HG03159 (cell line): ENCODE measurements around the gene OGDH.
"Not testable (repeated sequence)": the region's sequence is repeated elsewhere in the genome, so short reads cannot be mapped to it uniquely, and the experiment has no call there.

Source experiments
- ATAC-seq: cut with Tn5 transposase; IDR thresholded peaks from one replicate; pipeline ENCODE4 v1.9.1; 2021; ENCODE audit warnings: mild to moderate bottlenecking, moderate library complexity; ENCODE audit not compliant: unreplicated experiment

OGDH gene

GRCh38 chr7:44703921-44704320, 97.5 kb downstream of the OGDH start:
- ATAC-seq = no peak

GRCh38 chr7:44705434-44705833, 99.0 kb downstream of the OGDH start:
- no peak for ATAC-seq

GRCh38 chr7:44706788-44707557, 100.5 kb downstream of the OGDH start:
- ATAC-seq = no peak

DNA sequence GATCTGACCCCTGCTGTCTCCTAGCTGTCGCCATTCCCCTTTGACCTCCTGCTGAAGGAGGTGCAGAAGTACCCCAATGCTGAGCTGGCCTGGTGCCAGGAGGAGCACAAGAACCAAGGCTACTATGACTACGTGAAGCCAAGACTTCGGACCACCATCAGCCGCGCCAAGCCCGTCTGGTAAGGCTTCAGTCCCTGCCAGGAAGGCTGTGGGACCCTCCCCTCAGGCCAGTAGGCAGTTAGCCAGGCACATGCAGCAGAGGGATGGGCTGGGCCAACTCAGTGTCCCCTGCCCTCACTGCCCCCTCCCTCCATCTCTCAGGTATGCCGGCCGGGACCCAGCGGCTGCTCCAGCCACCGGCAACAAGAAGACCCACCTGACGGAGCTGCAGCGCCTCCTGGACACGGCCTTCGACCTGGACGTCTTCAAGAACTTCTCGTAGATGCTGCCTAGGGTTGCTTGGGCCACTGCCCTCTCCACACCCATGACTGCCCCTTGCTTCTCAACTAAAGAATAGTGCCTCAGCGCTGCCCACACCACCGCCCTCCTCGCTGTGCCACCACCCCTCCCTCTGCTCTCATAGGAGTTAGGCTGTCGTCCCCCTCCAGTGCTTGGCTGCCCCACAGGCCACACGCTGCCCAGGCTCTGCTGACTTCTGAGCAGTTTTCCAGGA, 101.3 kb downstream of the OGDH start:
- ATAC-seq = no peak

GRCh38 chr7:44709011-44709915, 102.8 kb downstream of the OGDH start:
- ATAC-seq = no peak

GRCh38 chr7:44709945-44710596, 103.6 kb downstream of the OGDH start:
- ATAC-seq = no peak

GRCh38 chr7:44711528-44711927, 105.1 kb downstream of the OGDH start:
- ATAC-seq = no peak

DNA sequence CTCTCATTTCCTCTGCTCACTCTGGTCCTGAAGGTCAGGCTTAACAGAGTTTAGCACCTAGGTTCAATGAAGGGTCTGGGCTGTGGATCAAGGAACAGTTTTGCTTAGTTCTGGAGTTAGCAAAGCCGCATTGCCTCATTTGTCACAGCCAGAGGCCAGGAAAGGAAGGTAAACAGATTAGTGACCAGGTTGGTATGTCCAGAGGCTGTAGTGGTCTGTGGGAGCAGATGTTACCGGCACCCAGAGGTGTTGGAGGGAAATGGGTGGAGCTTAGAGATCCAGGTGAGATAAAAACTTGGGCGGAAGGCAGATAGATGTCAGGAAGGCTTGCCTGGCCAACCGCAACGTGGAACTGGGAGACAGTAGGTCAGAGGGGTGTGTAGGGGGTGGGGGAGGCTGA, 105.6 kb downstream of the OGDH start:
- ATAC-seq = no peak

DNA sequence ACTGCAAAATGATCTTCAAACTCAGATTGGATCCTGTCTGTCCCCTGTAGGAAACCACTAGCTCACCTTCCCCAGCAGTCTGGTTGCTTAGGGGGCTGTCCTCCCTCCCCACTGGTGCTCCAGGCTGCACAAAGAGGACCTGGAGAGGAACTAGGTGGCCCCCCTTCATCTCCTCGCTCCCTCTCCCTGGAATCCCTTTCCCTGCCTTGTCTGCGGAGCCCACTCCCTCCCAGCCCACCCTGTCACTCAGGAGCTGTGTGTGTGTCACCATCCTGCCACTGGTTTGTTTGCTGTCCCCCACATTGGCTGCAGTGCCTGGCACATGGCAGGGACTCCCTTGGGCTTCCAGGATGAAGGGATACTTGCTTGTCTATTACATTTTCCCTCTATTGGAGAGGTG, 106.7 kb downstream of the OGDH start:
- no peak for ATAC-seq

DNA sequence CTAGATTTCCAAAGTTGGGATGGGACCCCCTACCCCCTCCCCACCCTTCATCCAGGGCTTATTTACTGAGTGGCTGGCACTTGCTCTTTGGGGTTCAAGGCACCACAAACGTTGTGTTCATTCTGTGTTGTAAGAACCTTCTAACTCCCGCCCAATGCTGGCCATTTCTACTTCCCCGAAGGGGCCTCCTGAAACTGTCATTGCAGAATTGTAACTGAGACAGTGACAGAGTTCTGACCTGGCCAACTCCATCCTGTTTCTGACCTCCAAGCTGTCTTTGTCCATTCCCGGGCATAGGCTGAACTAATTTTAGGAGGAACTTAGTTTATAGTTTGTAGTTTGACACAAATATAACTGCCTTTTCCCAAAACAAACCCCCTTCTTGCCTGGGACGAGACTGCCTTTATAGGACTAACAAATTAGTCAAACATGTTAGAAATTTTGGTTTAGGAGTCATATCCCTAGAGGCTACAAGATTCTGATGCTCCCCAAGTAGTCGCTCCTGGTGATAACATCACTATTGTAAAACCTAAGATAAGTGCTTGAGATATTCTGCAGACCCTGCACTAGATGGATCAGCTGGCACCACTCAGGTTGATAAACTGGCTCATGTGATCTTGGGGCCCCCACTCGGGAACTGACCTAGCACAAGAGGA, 107.4 kb downstream of the OGDH start:
- no peak for ATAC-seq

GRCh38 chr7:44716205-44716604, 109.8 kb downstream of the OGDH start:
- no peak for ATAC-seq

GRCh38 chr7:44720301-44720700, 113.9 kb downstream of the OGDH start:
- no peak for ATAC-seq

DNA sequence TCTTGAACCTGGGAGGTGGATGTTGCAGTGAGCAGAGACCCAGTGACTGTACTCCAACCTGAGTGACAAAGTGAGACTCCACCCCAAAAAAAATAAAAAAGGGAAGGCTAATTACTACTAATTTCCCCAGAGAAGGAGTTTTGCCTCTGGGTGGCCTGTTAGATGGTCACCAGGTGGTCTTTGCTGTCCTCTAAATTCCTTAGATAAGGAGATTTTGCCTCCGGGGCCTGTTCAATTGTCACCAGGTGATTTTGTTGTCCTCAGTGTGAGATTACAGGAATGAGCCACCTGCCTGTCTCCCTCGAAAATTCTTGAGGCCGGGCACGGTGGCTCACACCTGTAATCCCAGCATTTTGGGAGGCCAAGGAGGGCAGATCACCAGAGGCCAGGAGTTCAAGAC, 117.8 kb downstream of the OGDH start:
- ATAC-seq = no peak

- not testable (repeated sequence) for ATAC-seq
Measured at GRCh38 chr7:44726250-44726649, 119.8 kb downstream of the OGDH start.

GRCh38 chr7:44727158-44727936, 120.9 kb downstream of the OGDH start:
- no peak for ATAC-seq

- no peak for ATAC-seq
Measured at GRCh38 chr7:44727937-44728262, 121.5 kb downstream of the OGDH start.

DNA sequence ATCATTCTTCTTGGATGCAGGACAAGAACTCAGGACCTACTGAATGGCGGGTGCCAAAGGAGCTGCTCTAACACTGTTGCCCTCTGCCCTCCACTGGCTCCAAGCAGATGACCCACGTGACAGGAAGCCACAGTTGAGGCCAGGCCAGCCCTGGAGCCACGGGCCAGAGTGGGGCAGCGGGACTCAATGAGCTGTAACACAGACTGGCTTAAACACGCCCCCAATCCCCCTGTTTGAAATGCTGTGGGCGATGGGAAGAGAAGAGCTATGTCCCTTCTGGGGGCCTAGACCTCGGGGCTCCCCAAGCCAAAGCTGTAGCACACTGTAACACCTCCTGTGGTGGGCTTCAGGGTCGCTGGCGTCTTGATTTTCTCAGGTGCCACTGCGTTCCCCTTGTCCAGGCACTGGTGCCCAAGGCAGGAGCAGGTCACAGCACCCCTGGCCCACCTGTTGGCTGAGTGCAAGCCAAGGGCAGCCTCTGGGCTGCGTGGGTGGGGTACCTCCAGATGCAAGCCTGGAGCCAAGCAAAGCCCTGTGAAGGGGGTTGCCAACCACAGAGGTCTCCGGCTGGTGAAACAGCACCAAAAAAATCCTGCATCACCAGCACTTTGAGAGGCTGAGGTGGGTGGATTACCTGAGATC, 123.6 kb downstream of the OGDH start:
- ATAC-seq = no peak

DNA sequence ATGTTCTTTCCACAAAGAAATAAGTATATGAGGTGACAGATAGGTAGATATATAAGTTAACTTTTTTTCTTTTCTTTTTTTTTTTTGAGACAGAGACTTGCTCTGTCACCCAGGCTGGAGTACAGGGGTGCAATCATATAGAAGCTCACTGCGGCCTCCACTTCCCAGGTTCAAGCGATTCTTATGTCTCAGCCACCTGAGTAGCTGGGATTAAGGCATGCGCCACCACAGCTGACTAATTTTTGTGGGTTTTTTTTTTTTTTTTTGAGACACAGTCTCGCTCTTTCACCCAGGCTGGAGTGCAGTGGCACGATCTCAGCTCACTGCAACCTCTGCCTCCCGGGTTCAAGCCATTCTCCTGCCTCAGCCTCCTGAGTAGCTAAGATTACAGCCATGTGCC, 126.5 kb downstream of the OGDH start:
- not testable (repeated sequence) for ATAC-seq

- no peak for ATAC-seq
Measured at GRCh38 chr7:44733708-44734481, 127.5 kb downstream of the OGDH start.
